Measurements from ENCODE around the gene SLC6A19.

Gene SLC6A19

GRCh38 chr5:1197876-1198666 is 3.3 kb upstream of the SLC6A19 start:
- DNase-seq: no peak

GRCh38 chr5:1199340-1199648 is 2.1 kb upstream of the SLC6A19 start:
- no peak for DNase-seq

- no peak for DNase-seq
These were observed 1.5 kb upstream of the SLC6A19 start for GRCh38 chr5:1199649-1200494.

GRCh38 chr5:1200495-1201326 is 684 bp upstream of the SLC6A19 start:
- DNase-seq: no peak

- no peak for DNase-seq
These were observed 817 bp downstream of the SLC6A19 start for GRCh38 chr5:1202026-1202797.

GRCh38 chr5:1202798-1203185 is 1.4 kb downstream of the SLC6A19 start:
- DNase-seq: no peak

- DNase-seq: no peak
These were observed 2.0 kb downstream of the SLC6A19 start for GRCh38 chr5:1203311-1203967.

- no peak for DNase-seq
These were observed 2.7 kb downstream of the SLC6A19 start for GRCh38 chr5:1203968-1204692.

- no peak for DNase-seq
These were observed 3.4 kb downstream of the SLC6A19 start for GRCh38 chr5:1204693-1205242.

- DNase-seq: no peak
These were observed 4.1 kb downstream of the SLC6A19 start for GRCh38 chr5:1205255-1206180.

- no peak for DNase-seq
These were observed 5.4 kb downstream of the SLC6A19 start for GRCh38 chr5:1206521-1207412.

GRCh38 chr5:1207555-1207954 is 6.2 kb downstream of the SLC6A19 start:
- DNase-seq: no peak

- DNase-seq: no peak
These were observed 6.9 kb downstream of the SLC6A19 start for GRCh38 chr5:1208221-1208742.

GRCh38 chr5:1208743-1209488 is 7.5 kb downstream of the SLC6A19 start:
- no peak for DNase-seq

- no peak for DNase-seq
These were observed 8.1 kb downstream of the SLC6A19 start for GRCh38 chr5:1209489-1209852.

GRCh38 chr5:1209896-1210776 is 8.7 kb downstream of the SLC6A19 start:
- no peak for DNase-seq

GRCh38 chr5:1210832-1211251 is 9.4 kb downstream of the SLC6A19 start:
- no peak for DNase-seq
